Measurements from ENCODE around the gene RTKN. TPM values are rescaled to one million over a fixed set of nuclear protein-coding genes. Genes with fewer than 3 reads are reported as not detected.
A peak's percentile ranks its signal among the peaks of the same experiment; 100 is the strongest.

Gene RTKN
- total and polyA plus RNA-seq, 2 of the 13 experiments (the other 11 are each of a cell fraction or from before 2014, with no cell fraction given), result 159 to 166 TPM

DNA sequence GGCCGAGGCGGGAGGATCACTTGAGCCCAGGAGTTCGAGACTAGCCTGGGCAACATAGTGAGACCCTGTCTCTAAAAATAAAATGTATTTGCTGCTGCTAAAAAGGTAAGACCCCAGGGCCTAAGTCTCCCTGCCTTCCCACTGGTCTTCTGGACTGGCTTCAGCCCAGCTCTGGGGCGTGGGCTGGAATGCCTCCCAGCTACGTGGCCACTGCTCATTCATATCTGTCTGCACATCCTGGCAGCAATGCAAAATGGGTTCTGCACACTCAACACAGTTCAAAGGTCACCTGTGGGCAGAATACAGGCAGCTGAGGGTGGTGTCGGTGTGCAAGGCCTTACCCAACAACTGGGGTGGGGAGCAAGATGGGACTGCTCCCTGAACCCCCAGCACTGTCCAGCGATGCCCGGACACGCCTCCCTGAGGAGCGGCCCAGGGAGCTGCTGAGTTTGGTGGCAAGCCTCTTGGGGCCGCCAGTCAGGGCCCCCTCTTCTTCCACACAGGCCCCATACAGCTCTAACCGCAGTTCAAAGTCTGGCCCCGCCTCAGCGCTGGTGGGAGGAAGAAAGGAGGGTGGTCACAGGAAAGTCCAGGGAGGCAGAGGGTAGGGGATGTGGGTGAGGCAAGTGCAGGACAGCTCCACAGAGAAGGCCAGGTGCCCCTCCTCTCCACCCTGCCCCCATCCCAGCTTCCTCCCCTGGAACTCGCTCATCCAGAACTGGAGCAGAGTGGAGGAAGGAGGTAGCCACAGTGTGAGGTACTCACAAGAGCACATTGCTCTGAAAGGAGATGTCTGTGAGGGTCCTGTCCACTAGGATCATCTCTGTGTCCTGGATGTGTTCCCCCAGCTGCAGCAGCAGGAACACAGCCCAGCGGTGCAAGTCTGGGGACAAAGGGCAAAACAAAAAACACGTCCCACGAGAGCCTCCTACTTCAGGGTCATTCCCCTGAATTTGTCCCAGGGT is 12.0 kb downstream of the RTKN start (continued):
- TF ChIP-seq KIAA2018 (CRISPR knock-in tag; IDR thresholded peaks at IDR 0.05; ENCODE audit: borderline replicate concordance) (no peak), MEF2D (CRISPR knock-in tag; IDR thresholded peaks at IDR 0.05) (no peak; the same call in none of the 2 replicates), ZNF607 (CRISPR knock-in tag; IDR thresholded peaks at IDR 0.05; ENCODE audit: borderline replicate concordance) (no peak), KLF16 (CRISPR knock-in tag; IDR thresholded peaks at IDR 0.05) (peak in 1 of 2 experiments; percentile 82; a peak in 2 of 4 replicates), NR1H2 (CRISPR knock-in tag; IDR thresholded peaks at IDR 0.05; ENCODE audit: borderline replicate concordance, low read depth) (no peak; the same call in 1 of the 2 replicates), TARDBP (CRISPR knock-in tag; IDR thresholded peaks at IDR 0.05) (peak; percentile 84), SP1 (IDR thresholded peaks at IDR 0.05) (no peak), SP1 (CRISPR knock-in tag; IDR thresholded peaks at IDR 0.05) (no peak; the same call in 1 of the 2 replicates), MAFF (IDR thresholded peaks at IDR 0.05; ENCODE audit: low read depth, low read length) (peak; percentile 65), ATRX (CRISPR knock-in tag; IDR thresholded peaks at IDR 0.05; ENCODE audit: borderline replicate concordance) (no peak), NCOA2 (CRISPR knock-in tag; IDR thresholded peaks at IDR 0.05) (peak; percentile 69), THAP8 (CRISPR knock-in tag; IDR thresholded peaks at IDR 0.05; ENCODE audit: borderline replicate concordance) (no peak), PHF20 (CRISPR knock-in tag; IDR thresholded peaks at IDR 0.05) (no peak), MYNN (CRISPR knock-in tag; IDR thresholded peaks at IDR 0.05; ENCODE audit: low read depth) (no peak), ZNF350 (CRISPR knock-in tag; IDR thresholded peaks at IDR 0.05; ENCODE audit: borderline replicate concordance, low read depth) (peak; percentile 74), IKZF1 (IDR thresholded peaks at IDR 0.05) (no peak), KAT8 (CRISPR knock-in tag; IDR thresholded peaks at IDR 0.05) (peak; percentile 69)
- TF ChIP-seq, protein P1, sequence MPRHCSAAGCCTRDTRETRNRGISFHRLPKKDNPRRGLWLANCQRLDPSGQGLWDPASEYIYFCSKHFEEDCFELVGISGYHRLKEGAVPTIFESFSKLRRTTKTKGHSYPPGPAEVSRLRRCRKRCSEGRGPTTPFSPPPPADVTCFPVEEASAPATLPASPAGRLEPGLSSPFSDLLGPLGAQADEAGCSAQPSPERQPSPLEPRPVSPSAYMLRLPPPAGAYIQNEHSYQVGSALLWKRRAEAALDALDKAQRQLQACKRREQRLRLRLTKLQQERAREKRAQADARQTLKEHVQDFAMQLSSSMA (CRISPR knock-in tag; IDR thresholded peaks at IDR 0.05), result 0 out of 2 replicates have a peak, but pooled peaks have one; percentile 41
- TF ChIP-seq, protein P2, sequence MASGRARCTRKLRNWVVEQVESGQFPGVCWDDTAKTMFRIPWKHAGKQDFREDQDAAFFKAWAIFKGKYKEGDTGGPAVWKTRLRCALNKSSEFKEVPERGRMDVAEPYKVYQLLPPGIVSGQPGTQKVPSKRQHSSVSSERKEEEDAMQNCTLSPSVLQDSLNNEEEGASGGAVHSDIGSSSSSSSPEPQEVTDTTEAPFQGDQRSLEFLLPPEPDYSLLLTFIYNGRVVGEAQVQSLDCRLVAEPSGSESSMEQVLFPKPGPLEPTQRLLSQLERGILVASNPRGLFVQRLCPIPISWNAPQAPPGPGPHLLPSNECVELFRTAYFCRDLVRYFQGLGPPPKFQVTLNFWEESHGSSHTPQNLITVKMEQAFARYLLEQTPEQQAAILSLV (CRISPR knock-in tag; IDR thresholded peaks at IDR 0.05; ENCODE audit: borderline replicate concordance), result 0 out of 2 replicates have a peak, but pooled peaks have one; percentile 43
